SK-N-SH (cell line): ENCODE results near the gene ANKRD12. TPM values are rescaled to one million over a fixed set of nuclear protein-coding genes. Genes with fewer than 3 reads are reported as not detected.

Experiments
- CTCF ChIA-PET: fragments of 300-600, 350-600 bp; formaldehyde crosslinking; extraction: SDS; loops from one replicate; lab custom pipeline; 2021; lab: Yijun Ruan, JAX
- POLR2A ChIA-PET: fragments of 350-600 bp; sonication (Branson Sonifier 250); formaldehyde crosslinking; extraction: SDS; loops from one replicate; lab custom pipeline; 2020; ENCODE audit warnings: antibody characterized with exemption, inconsistent platforms; lab: Yijun Ruan, JAX
- DNase-seq: peaks from one replicate; pipeline ENCODE4 v3.0.0; 2012
- H2AFZ ChIP-seq: fragments of 200-600 bp; sonication (generic); 2 replicates; pipeline ENCODE4 v1.8.1; 2016; ENCODE audit warnings: antibody characterized with exemption, mild to moderate bottlenecking, low read depth
- H3F3A ChIP-seq: fragments of 200-600 bp; sonication (generic); replicated peaks from 2 replicates; pipeline ENCODE3; 2016; ENCODE audit warnings: antibody characterized with exemption, mild to moderate bottlenecking; ENCODE audit not compliant: insufficient read depth
- H3K27ac ChIP-seq, 2 experiments: fragments of 200-500 bp in 1 of 2; fragments of 200-600 bp in 1 of 2; sonication (Bioruptor generic) in 1 of 2; sonication (generic), shearing (Covaris generic) in 1 of 2; 2 replicates each; pipeline versions ENCODE4 v1.5.1 to v1.6.1; 2014 to 2016; ENCODE audit warnings: low read depth in 2 of 2, inconsistent platforms in 1 of 2, low read length in 1 of 2, mild to moderate bottlenecking in 1 of 2, mixed read lengths in 1 of 2
- H3K27me3 ChIP-seq: fragments of 200-600 bp; sonication (generic), shearing (Covaris generic); 2 replicates; pipeline ENCODE4 v1.6.1; 2016; ENCODE audit warnings: mixed run types; ENCODE audit not compliant: insufficient read depth
- H3K36me3 ChIP-seq, 2 experiments: fragments of 200-500 bp in 1 of 2; fragments of 200-600 bp in 1 of 2; sonication (Bioruptor generic) in 1 of 2; sonication (generic) in 1 of 2; replicated peaks in 1 of 2; 2 replicates each; pipeline versions ENCODE3 to v1.5.1; 2014 to 2016; ENCODE audit warnings: low read length in 1 of 2, mild to moderate bottlenecking in 1 of 2; ENCODE audit not compliant: insufficient read depth in 2 of 2, control insufficient read depth in 1 of 2
- H3K4me1 ChIP-seq, 2 experiments: fragments of 200-500 bp in 1 of 2; fragments of 200-600 bp in 1 of 2; sonication (Bioruptor generic) in 1 of 2; sonication (generic), shearing (Covaris generic) in 1 of 2; 2 replicates each; pipeline versions ENCODE4 v1.5.1 to v1.6.1; 2014 to 2016; ENCODE audit warnings: low read depth in 1 of 2, low read length in 1 of 2, mixed run types in 1 of 2; ENCODE audit not compliant: insufficient read depth in 2 of 2, control insufficient read depth in 1 of 2
- H3K4me2 ChIP-seq: fragments of 200-600 bp; sonication (generic), shearing (Covaris generic); 2 replicates; pipeline ENCODE4 v1.6.1; 2017; ENCODE audit warnings: mixed run types
- H3K4me3 ChIP-seq, 2 experiments: fragments of 200-500 bp in 1 of 2; fragments of 200-600 bp in 1 of 2; sonication (Bioruptor generic) in 1 of 2; sonication (generic), shearing (Covaris generic) in 1 of 2; 2 replicates each; pipeline versions ENCODE4 v1.5.1 to v1.8.1; 2014 to 2016; ENCODE audit warnings: low read depth in 2 of 2, inconsistent platforms in 1 of 2, low read length in 1 of 2, mild to moderate bottlenecking in 1 of 2, mixed read lengths in 1 of 2, moderate library complexity in 1 of 2
- H3K79me2 ChIP-seq: fragments of 200-600 bp; sonication (generic); 2 replicates; pipeline ENCODE4 v1.8.1; 2017; ENCODE audit warnings: mild to moderate bottlenecking; ENCODE audit not compliant: insufficient read depth
- H3K9ac ChIP-seq: fragments of 200-600 bp; sonication (generic); 2 replicates; pipeline ENCODE4 v1.6.1; 2017; ENCODE audit warnings: mixed run types
- H3K9me2 ChIP-seq: fragments of 200-600 bp; sonication (generic); 2 replicates; pipeline ENCODE4 v1.6.1; 2017; ENCODE audit warnings: mixed run types
- H3K9me3 ChIP-seq: fragments of 200-600 bp; sonication (generic); 2 replicates; pipeline ENCODE4 v1.6.1; 2017; ENCODE audit warnings: mixed run types, mild to moderate bottlenecking, moderate library complexity
- H4K20me1 ChIP-seq: fragments of 200-600 bp; sonication (generic); 2 replicates; pipeline ENCODE4 v1.6.1; 2017; ENCODE audit warnings: mild to moderate bottlenecking, mixed run types; ENCODE audit not compliant: insufficient read depth
- EP300 ChIP-seq, 2 experiments: IDR thresholded peaks; 2 replicates each; pipeline versions ENCODE4 v1.4.0 to v1.6.1; 2012; ENCODE audit warnings: borderline replicate concordance in 1 of 2, low read depth in 1 of 2, low read length in 1 of 2
- FOSL2 ChIP-seq: IDR thresholded peaks from 2 replicates; pipeline ENCODE4 v1.4.0; 2012; ENCODE audit warnings: low read depth, mild to moderate bottlenecking, moderate library complexity, borderline replicate concordance
- FOXJ3 ChIP-seq: sonication (generic); formaldehyde crosslinking; IDR thresholded peaks from 2 replicates; pipeline ENCODE4 v1.5.1; 2020; ENCODE audit warnings: mild to moderate bottlenecking, missing genetic modification reagents
- GATA2 ChIP-seq: sonication (generic); formaldehyde crosslinking; IDR thresholded peaks from 2 replicates; pipeline ENCODE4 v1.5.0; 2020; ENCODE audit warnings: mild to moderate bottlenecking, missing genetic modification reagents
- JUND ChIP-seq: IDR thresholded peaks from 2 replicates; pipeline ENCODE4 v1.4.0; 2012
- MEF2A ChIP-seq: IDR thresholded peaks from 2 replicates; pipeline ENCODE4 v1.4.0; 2012; ENCODE audit warnings: low read depth, borderline replicate concordance
- MXI1 ChIP-seq: IDR thresholded peaks from 2 replicates; pipeline ENCODE4 v1.6.1; 2012; ENCODE audit warnings: mild to moderate bottlenecking, low read depth, low read length, improper control_type of control experiment
- RFX5 ChIP-seq: IDR thresholded peaks from 2 replicates; pipeline ENCODE4 v1.6.1; 2012; ENCODE audit warnings: mild to moderate bottlenecking, improper control_type of control experiment, low read length
- TAF1 ChIP-seq: IDR thresholded peaks from 2 replicates; pipeline ENCODE4 v1.6.1; 2012; ENCODE audit warnings: low read depth, mild to moderate bottlenecking, low read length, moderate library complexity, borderline replicate concordance
- TCF12 ChIP-seq: IDR thresholded peaks from 2 replicates; pipeline ENCODE4 v1.4.0; 2012
- YY1 ChIP-seq: IDR thresholded peaks from 2 replicates; pipeline ENCODE4 v1.4.0; 2012; ENCODE audit warnings: low read depth, mild to moderate bottlenecking
- WGBS: methylation state at CpG from one replicate; pipeline ENCODE4 v1.1.6; 2017; ENCODE audit warnings: low lambda C conversion rate; 5-methylcytosine and 5-hydroxymethylcytosine counted together
- polyA plus RNA-seq, 3 experiments: library from polyadenylated mRNA; depleted of rRNA; stranded (reverse); fragments of >200 nt; gene quantifications; 2 replicates each; pipeline ENCODE4 v1.2.3, GENCODE V29; 2012
- TF ChIP-seq, protein P1 (sequence below): IDR thresholded peaks from 2 replicates; pipeline ENCODE4 v1.4.0; 2012; ENCODE audit warnings: low read depth, borderline replicate concordance
- TF ChIP-seq, protein P2 (sequence below): fragments of 150-350 bp; IDR thresholded peaks from 2 replicates; pipeline ENCODE4 v1.6.1; 2017; ENCODE audit warnings: antibody characterized with exemption, low read length, low read depth, borderline replicate concordance
- TF ChIP-seq, protein P3 (sequence below): fragments of 200-600 bp; sonication (generic); IDR thresholded peaks from 2 replicates; pipeline ENCODE4 v1.6.1; 2017; ENCODE audit warnings: antibody characterized with exemption, mild to moderate bottlenecking, moderate library complexity

The ANKRD12 gene
- polyA plus RNA-seq, 1 of the 3 experiments (the other 2 are of a cell fraction) = 1.3 TPM

DNA sequence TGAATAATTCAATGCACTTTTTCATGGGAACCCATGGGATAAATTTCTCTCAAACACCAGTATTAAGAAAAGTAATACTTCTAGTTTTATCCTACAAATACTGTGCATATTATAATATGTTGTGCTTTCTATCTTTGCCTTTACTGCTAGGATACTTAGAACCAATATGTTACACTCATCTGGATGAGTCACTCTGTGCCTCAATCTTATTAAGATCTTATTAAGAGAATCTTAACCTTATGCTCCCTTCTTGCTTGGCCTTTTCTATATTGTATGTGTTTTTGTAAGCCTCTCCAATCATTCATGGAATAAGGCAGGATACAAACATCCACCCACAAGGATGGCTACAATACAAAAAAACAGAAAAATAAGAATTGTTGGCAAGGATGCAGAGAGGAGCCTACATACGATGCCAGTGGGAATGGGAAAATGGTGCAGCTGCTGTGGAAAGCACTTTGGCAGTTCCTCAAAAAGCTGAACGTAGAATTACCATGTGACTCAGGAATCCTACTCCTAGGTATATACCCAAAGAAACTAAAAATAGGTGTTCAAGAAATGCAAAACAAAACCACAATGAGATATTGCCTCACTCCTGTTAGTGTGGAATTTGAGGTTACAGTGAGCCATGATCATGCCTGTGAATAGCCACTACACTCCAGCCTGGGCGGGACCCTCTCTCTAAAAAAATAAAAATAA, 187.3 kb downstream of the ANKRD12 start:
- H3K9ac ChIP-seq = no peak overlapping the region
- H4K20me1 ChIP-seq = no peaks in the 10 kb centered on the region
- no peak overlapping the region for H3K27ac ChIP-seq
- POLR2A ChIA-PET = no interaction called here
- H3K36me3 ChIP-seq = no peaks in the 10 kb centered on the region
- H3K4me1 ChIP-seq = no peaks in the 10 kb centered on the region
- H3K9me2 ChIP-seq = no peaks in the 10 kb centered on the region
- no peak overlapping the region for H3K4me3 ChIP-seq
- no peak for DNase-seq
- no peak overlapping the region for H2AFZ ChIP-seq
- no peaks in the 10 kb centered on the region for H3K79me2 ChIP-seq
- no peaks in the 10 kb centered on the region for H3F3A ChIP-seq
- no peaks in the 10 kb centered on the region for H3K9me3 ChIP-seq
- H3K27me3 ChIP-seq = no peaks in the 10 kb centered on the region
- WGBS = 54% methylated on average over 3 of the region's 3 CpGs
- no peak overlapping the region for H3K4me2 ChIP-seq
- CTCF ChIA-PET = no interaction called here
- TF ChIP-seq FOSL2 = 0 out of 2 replicates have a peak, but pooled peaks have one; percentile 21
- TF ChIP-seq JUND = peak; percentile 18; the same call in 1 of the 2 replicates
- TF ChIP-seq TAF1 = no peak

DNA sequence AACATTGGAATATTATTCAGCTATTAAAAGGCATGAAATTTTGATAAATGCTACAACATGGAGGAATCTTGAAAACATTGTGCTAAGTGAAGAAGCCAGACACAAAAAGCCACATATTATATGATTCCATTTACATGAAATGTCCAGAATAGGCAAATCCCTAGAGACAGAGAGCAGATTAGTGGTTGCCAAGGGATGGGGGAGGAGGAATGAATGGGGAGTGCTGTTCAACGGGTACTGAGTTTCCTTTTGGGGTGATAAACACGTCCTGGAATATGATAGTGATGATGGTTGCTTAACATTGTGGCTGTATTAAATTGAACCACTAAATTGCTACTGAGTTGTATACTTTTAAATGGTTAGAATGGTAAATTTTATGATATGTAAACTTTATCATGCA, 189.1 kb downstream of the ANKRD12 start:
- Histone ChIP-seq H3K9ac (no peak overlapping the region), H3F3A (no peaks in the 10 kb centered on the region), H3K27me3 (no peaks in the 10 kb centered on the region), H3K79me2 (no peaks in the 10 kb centered on the region), H4K20me1 (no peaks in the 10 kb centered on the region), H3K4me2 (no peak overlapping the region), H3K9me3 (no peaks in the 10 kb centered on the region), H2AFZ (no peak overlapping the region), H3K27ac (no peak overlapping the region), H3K9me2 (no peaks in the 10 kb centered on the region), H3K4me3 (no peak overlapping the region), H3K4me1 (peaks cover 0 to 5% of the 10 kb centered on the region in 2 experiments; a peak in 1 of 4 replicates), H3K36me3 (no peaks in the 10 kb centered on the region)
- 38% methylated on average over 2 of the region's 2 CpGs for WGBS
- ChIA-PET POLR2A (no interaction called here), CTCF (no interaction called here)
- no peak for DNase-seq
- no peak for TF ChIP-seq TCF12
- no peak for TF ChIP-seq FOXJ3 (CRISPR knock-in tag)
- no peak for TF ChIP-seq MXI1
- TF ChIP-seq RFX5 = no peak
- TF ChIP-seq YY1 = no peak
- TF ChIP-seq EP300 (IDR thresholded peaks at IDR 0.05; ENCODE audit: borderline replicate concordance in 1 of 2, low read depth in 1 of 2, low read length in 1 of 2) = no peak
- TF ChIP-seq GATA2 (CRISPR knock-in tag) = no peak
- TF ChIP-seq MEF2A = no peak
- TF ChIP-seq, protein P1, sequence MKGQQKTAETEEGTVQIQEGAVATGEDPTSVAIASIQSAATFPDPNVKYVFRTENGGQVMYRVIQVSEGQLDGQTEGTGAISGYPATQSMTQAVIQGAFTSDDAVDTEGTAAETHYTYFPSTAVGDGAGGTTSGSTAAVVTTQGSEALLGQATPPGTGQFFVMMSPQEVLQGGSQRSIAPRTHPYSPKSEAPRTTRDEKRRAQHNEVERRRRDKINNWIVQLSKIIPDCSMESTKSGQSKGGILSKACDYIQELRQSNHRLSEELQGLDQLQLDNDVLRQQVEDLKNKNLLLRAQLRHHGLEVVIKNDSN = no peak
- TF ChIP-seq, protein P2, sequence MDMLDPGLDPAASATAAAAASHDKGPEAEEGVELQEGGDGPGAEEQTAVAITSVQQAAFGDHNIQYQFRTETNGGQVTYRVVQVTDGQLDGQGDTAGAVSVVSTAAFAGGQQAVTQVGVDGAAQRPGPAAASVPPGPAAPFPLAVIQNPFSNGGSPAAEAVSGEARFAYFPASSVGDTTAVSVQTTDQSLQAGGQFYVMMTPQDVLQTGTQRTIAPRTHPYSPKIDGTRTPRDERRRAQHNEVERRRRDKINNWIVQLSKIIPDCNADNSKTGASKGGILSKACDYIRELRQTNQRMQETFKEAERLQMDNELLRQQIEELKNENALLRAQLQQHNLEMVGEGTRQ = no peak
- TF ChIP-seq, protein P3, sequence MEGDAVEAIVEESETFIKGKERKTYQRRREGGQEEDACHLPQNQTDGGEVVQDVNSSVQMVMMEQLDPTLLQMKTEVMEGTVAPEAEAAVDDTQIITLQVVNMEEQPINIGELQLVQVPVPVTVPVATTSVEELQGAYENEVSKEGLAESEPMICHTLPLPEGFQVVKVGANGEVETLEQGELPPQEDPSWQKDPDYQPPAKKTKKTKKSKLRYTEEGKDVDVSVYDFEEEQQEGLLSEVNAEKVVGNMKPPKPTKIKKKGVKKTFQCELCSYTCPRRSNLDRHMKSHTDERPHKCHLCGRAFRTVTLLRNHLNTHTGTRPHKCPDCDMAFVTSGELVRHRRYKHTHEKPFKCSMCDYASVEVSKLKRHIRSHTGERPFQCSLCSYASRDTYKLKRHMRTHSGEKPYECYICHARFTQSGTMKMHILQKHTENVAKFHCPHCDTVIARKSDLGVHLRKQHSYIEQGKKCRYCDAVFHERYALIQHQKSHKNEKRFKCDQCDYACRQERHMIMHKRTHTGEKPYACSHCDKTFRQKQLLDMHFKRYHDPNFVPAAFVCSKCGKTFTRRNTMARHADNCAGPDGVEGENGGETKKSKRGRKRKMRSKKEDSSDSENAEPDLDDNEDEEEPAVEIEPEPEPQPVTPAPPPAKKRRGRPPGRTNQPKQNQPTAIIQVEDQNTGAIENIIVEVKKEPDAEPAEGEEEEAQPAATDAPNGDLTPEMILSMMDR = no peak
